Endothelial cell of umbilical vein (primary cell): ENCODE data around the gene SC5D. TPM values are rescaled to one million over a fixed set of nuclear protein-coding genes. Genes with fewer than 3 reads are reported as not detected.

Source experiments
- BruUV-seq: library from RNA; stranded (reverse); fragments of 400-500 nt; replicated peaks from 2 replicates; lab custom pipeline; 2021; lab: Mats Ljungman, UMichigan
- CTCF ChIA-PET: fragments of 300-600, 350-600 bp; sonication (Branson Sonifier 250); formaldehyde crosslinking; loops from one replicate; lab custom pipeline; 2021; ENCODE audit warnings: antibody characterized with exemption, inconsistent platforms; lab: Charles Lee
- POLR2A ChIA-PET: fragments of 300-600, 350-600 bp; sonication (Branson Sonifier 250); formaldehyde crosslinking; loops from one replicate; lab custom pipeline; 2021; ENCODE audit warnings: antibody characterized with exemption, inconsistent platforms; lab: Charles Lee
- DNase-seq: peaks from one replicate; pipeline ENCODE4 v3.0.0-alpha.2; 2011; ENCODE audit warnings: low read depth, low spot score
- FAIRE-seq: peaks from 2 replicates; lab custom pipeline; 2011; peaks lifted over from hg19 to GRCh38; lab: Jason Lieb, UNC
- H2AFZ ChIP-seq: 2 replicates; pipeline ENCODE4 v1.6.0; 2012; ENCODE audit warnings: low read depth, low read length, control low read depth, inconsistent platforms
- H3K27ac ChIP-seq: 2 replicates; pipeline ENCODE4 v1.5.1; 2011; ENCODE audit warnings: low read depth, mild to moderate bottlenecking, control low read depth, low read length, moderate library complexity; ENCODE audit not compliant: insufficient read depth
- H3K27me3 ChIP-seq, 2 experiments: 2 replicates each; pipeline versions ENCODE4 v1.6.0 to v1.6.1; 2011; ENCODE audit warnings: low read length in 2 of 2, mixed read lengths in 1 of 2; ENCODE audit not compliant: control insufficient read depth in 2 of 2, insufficient read depth in 2 of 2
- H3K36me3 ChIP-seq, 2 experiments: 2 replicates in 1 of 2; 3 replicates in 1 of 2; pipeline ENCODE4 v1.5.1; 2011; ENCODE audit warnings: low read length in 2 of 2, mild to moderate bottlenecking in 1 of 2, moderate library complexity in 1 of 2; ENCODE audit not compliant: control insufficient read depth in 2 of 2, insufficient read depth in 2 of 2; ENCODE audit errors: extremely low read depth in 1 of 2
- H3K4me1 ChIP-seq: 3 replicates; pipeline ENCODE4 v1.5.1; 2011; ENCODE audit warnings: mild to moderate bottlenecking, low read length; ENCODE audit not compliant: control insufficient read depth, insufficient read depth; ENCODE audit errors: extremely low read depth
- H3K4me2 ChIP-seq: 2 replicates; pipeline ENCODE4 v1.6.1; 2011; ENCODE audit warnings: low read length, control low read depth, mixed read lengths; ENCODE audit not compliant: insufficient read depth
- H3K4me3 ChIP-seq, 3 experiments: fragments of 200-600 bp in 1 of 3; sonication (generic), shearing (Covaris generic) in 1 of 3; replicated peaks in 1 of 3; 2 replicates each; pipeline ENCODE4 v1.5.1; 2011 to 2016; ENCODE audit warnings: control low read depth in 3 of 3, low read length in 3 of 3, mild to moderate bottlenecking in 2 of 3, inconsistent platforms in 1 of 3, low read depth in 1 of 3, moderate library complexity in 1 of 3; ENCODE audit not compliant: insufficient read depth in 1 of 3
- H3K79me2 ChIP-seq: 2 replicates; pipeline ENCODE4 v1.6.0; 2012; ENCODE audit warnings: low read length, inconsistent platforms; ENCODE audit not compliant: control insufficient read depth, insufficient read depth
- H3K9ac ChIP-seq: replicated peaks from 2 replicates; pipeline ENCODE3; 2011; ENCODE audit warnings: low read length, control low read depth; ENCODE audit not compliant: insufficient read depth; ENCODE audit errors: extremely low read depth
- H3K9me1 ChIP-seq: replicated peaks from 3 replicates; pipeline ENCODE4 v1.6.0; 2011; ENCODE audit warnings: mild to moderate bottlenecking, low read length; ENCODE audit not compliant: control insufficient read depth, insufficient read depth; ENCODE audit errors: extremely low read depth
- H3K9me3 ChIP-seq: replicated peaks from 2 replicates; pipeline ENCODE4 v1.5.1; 2012; ENCODE audit warnings: low read length, inconsistent platforms; ENCODE audit not compliant: control insufficient read depth, insufficient read depth
- H4K20me1 ChIP-seq: replicated peaks from 2 replicates; pipeline ENCODE3; 2011; ENCODE audit warnings: mild to moderate bottlenecking, low read length; ENCODE audit not compliant: control insufficient read depth, insufficient read depth; ENCODE audit errors: extremely low read depth
- CTCF ChIP-seq, 2 donors: IDR thresholded peaks; 1 replicate in 1 of 2; 2 replicates in 1 of 2; pipeline ENCODE4 v1.5.1; 2011; ENCODE audit warnings: low read length in 2 of 2, mild to moderate bottlenecking in 2 of 2, moderate library complexity in 2 of 2, control low read depth in 1 of 2, inconsistent platforms in 1 of 2, low read depth in 1 of 2; ENCODE audit not compliant: insufficient read depth in 1 of 2; ENCODE audit errors: extremely low read depth in 1 of 2
- EZH2 ChIP-seq: IDR thresholded peaks from 2 replicates; pipeline ENCODE4 v1.6.1; 2012; ENCODE audit warnings: borderline replicate concordance, low read depth, mild to moderate bottlenecking, moderate library complexity, low read length, inconsistent platforms; ENCODE audit not compliant: severe bottlenecking
- FOS ChIP-seq: IDR thresholded peaks from 2 replicates; pipeline ENCODE4 v1.6.1; 2011; ENCODE audit warnings: mild to moderate bottlenecking, low read length, moderate library complexity, borderline replicate concordance; ENCODE audit not compliant: insufficient read depth
- GATA2 ChIP-seq: IDR thresholded peaks from 2 replicates; pipeline ENCODE4 v1.7.0; 2011; ENCODE audit warnings: low read depth, mild to moderate bottlenecking, moderate library complexity, mixed read lengths, low read length; ENCODE audit not compliant: insufficient read length, insufficient read depth
- JUN ChIP-seq: IDR thresholded peaks from 2 replicates; pipeline ENCODE4 v1.6.1; 2011; ENCODE audit warnings: borderline replicate concordance, low read depth; ENCODE audit not compliant: insufficient read length, insufficient read depth
- MAX ChIP-seq: IDR thresholded peaks from 2 replicates; pipeline ENCODE4 v1.6.1; 2011; ENCODE audit not compliant: insufficient read depth, insufficient read length
- MYC ChIP-seq: IDR thresholded peaks from one replicate; pipeline ENCODE4 v1.6.1; 2011; ENCODE audit warnings: mild to moderate bottlenecking, low read depth, low read length
- POLR2A ChIP-seq: IDR thresholded peaks from 2 replicates; pipeline ENCODE4 v1.6.1; 2012; ENCODE audit warnings: low read depth, mild to moderate bottlenecking, control low read depth, low read length
- POLR2AphosphoS5 ChIP-seq: IDR thresholded peaks from 2 replicates; pipeline ENCODE4 v1.6.1; 2012; ENCODE audit warnings: low read depth, mild to moderate bottlenecking, control low read depth, low read length, moderate library complexity; ENCODE audit not compliant: insufficient read depth
- dilution Hi-C: fragments of 300-500 bp; cut with MboI; formaldehyde crosslinking; loops from one replicate; pipeline ENCODE4 v1.15.0; 2019; ENCODE audit warnings: low sequenced_read_pairs; ENCODE audit not compliant: extremely low pct_ligation_motif_present
- intact Hi-C: fragments of 100-400 bp; cut with micrococcal nuclease; formaldehyde crosslinking; loops from one replicate; pipeline ENCODE4 v1.10.0; 2022
- polyA plus RNA-seq, 4 experiments: library from polyadenylated mRNA; depleted of rRNA in 3 of 4; stranded (reverse) in 3 of 4; unstranded in 1 of 4; fragments of >200 nt; gene quantifications; 2 replicates each; pipeline versions ENCODE4 v1.2.1 to v1.2.3, GENCODE V29; 2011 to 2012; ENCODE audit warnings: missing spikeins in 1 of 4
- total RNA-seq: library from RNA; stranded (reverse); gene quantifications from 2 replicates; pipeline ENCODE4 v1.2.3, GENCODE V29; 2021

Gene SC5D
- total and polyA plus RNA-seq, 2 donors (not counting 3 experiments of a cell fraction or from before 2014, with no cell fraction given), result 37.1 to 40.0 TPM

GRCh38 chr11:121334973-121335710, 42.6 kb downstream of the SC5D start:
- peaks cover 2 to 5% of the 10 kb centered on the region in 2 experiments for H3K27me3 ChIP-seq
- H3K9me1 ChIP-seq, result no peaks in the 10 kb centered on the region
- H3K9me3 ChIP-seq, result no peaks in the 10 kb centered on the region
- TF ChIP-seq EZH2 (no peak), GATA2 (no peak), POLR2A (no peak), POLR2AphosphoS5 (no peak), MAX (no peak), FOS (no peak), JUN (no peak), MYC (no peak), CTCF (IDR thresholded peaks at IDR 0.05; ENCODE audit: extremely low read depth in 1 of 2, insufficient read depth in 1 of 2, low read depth in 1 of 2, low read length in 2 of 2) (no peak)
- DNase-seq (no peak), FAIRE-seq (no peak)
- no peak overlapping the region for H3K27ac ChIP-seq
- no peak overlapping the region for H2AFZ ChIP-seq
- BruUV-seq, result no TSS peak
- H3K79me2 ChIP-seq, result no peaks in the 10 kb centered on the region
- no peaks in the 10 kb centered on the region for H3K4me1 ChIP-seq
- ChIA-PET POLR2A (no interaction called here), CTCF (interaction anchor here (0.6 to 1.5 kb wide), 2 partner anchors 15 to 287 kb away, joined by 3 to 4 read pairs; no protein-coding TSS in a partner anchor)
- H3K4me3 ChIP-seq, result no peak overlapping the region
- no peak overlapping the region for H3K4me2 ChIP-seq
- intact Hi-C loops, result no loop called here
- dilution Hi-C loops, result no loop called here
- no peak overlapping the region for H3K9ac ChIP-seq
- no peaks in the 10 kb centered on the region for H4K20me1 ChIP-seq
- H3K36me3 ChIP-seq, result no peaks in the 10 kb centered on the region
